GM18499 (cell line): ENCODE data around the gene SCGB3A2.

ENCODE experiments used
- ATAC-seq: cut with Tn5 transposase; IDR thresholded peaks from one replicate; pipeline ENCODE4 v1.9.1; 2021; ENCODE audit warnings: moderate number of reproducible peaks; ENCODE audit not compliant: insufficient read depth, unreplicated experiment

Gene SCGB3A2, protein sequence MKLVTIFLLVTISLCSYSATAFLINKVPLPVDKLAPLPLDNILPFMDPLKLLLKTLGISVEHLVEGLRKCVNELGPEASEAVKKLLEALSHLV

DNA sequence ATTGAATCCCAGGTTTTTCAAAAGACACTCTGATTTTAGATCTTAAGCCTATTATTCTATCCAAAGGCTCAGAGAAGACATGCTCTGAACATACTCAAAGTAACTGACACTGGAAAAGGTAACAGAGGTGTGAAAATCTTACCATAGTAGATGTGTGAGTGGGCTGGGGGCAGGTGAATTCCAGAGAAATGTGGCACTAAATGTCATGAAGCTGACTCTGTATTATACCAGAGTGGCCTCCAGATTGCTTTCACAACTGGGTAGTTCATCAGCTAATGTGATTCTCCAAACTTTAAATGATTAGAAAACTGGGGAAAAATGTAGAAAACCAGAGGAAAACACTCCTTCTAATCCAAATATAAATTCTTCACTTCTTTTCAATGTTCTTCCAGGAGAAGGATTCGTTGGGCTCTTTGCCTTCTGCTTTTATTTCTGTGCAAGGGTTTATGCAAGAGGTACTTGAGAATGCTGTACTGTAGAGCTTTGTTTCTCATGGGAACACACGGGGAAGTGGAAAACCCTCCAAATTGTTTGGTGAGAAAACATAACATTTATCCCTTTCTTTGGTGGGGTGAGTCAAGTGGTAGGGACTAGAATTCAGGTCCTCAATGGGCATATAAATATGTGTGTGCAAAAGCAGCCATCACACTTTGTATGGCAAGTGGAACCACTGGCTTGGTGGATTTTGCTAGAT, at the start of gene SCGB3A2:
Gene SCGB3A2, plus strand, starts transcription at position 646 of the 694 bp plus-strand sequence. CDS start 93 bp downstream, outside the sequence.
- no peak for ATAC-seq

DNA sequence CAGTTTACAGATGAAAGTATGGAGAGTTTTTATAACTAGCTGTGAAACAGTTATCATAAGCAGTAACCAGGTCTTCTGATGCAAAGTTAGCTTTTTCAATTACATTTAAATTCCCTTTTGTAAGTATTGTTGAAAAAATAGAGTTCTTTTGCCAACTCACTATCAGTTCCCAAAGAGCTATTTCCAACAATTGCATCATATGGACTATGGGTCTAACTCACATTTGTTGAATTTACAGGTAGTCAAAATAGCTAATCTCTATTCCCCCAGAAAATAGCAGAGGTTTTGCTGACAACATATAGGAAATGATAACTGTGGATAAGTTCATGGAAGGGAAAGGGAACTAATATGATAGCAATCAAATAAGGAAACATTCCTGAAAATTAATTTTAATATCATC, 48.5 kb upstream of the SCGB3A2 start:
- ATAC-seq, result no peak

- ATAC-seq, result no peak
These were observed 47.0 kb upstream of the SCGB3A2 start, which contains the start of gene SPINK1 for GRCh38 chr5:147831465-147831864. SPINK1 (minus strand) TSS chr5:147831671; CDS start chr5:147831577, 94 bp downstream.

DNA sequence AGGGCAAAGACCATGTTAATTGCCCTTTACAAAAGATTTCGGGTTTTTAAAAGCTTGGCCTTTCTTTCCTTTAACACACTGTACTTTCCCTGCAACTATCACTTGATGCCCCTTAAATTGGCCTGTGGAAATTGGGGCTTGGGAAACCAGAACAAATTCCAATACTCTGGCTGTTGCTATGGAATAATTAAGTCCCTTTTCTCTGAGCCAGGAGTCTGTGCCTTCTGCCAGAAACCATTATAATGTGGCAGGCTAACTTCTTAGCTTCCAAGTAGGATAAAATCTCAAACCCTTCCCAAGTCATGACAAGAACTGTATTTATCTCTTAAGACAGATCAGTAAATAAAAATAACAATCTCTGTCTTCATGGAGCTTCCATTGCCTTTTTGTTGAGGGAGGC, 46.0 kb upstream of the SCGB3A2 start:
- no peak for ATAC-seq

DNA sequence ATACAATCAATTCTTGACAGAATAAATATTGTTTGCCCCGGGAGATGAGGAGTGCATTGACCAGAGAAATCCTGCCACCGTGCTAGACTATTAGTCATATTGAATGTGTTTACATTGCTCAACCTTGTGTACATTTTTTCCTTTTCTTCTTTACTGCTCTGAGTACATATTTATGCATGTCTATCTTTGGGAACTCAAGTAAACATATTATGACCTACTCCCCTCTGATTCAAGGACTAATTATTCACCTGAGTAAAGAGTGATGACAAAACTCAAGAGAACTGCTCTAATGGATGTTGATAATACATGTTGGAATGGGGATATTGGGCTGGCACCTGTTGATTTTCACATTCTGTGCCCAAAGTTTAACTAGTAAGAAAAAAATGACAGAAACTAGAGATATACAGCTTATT, 43.1 kb upstream of the SCGB3A2 start:
- ATAC-seq, result no peak

DNA sequence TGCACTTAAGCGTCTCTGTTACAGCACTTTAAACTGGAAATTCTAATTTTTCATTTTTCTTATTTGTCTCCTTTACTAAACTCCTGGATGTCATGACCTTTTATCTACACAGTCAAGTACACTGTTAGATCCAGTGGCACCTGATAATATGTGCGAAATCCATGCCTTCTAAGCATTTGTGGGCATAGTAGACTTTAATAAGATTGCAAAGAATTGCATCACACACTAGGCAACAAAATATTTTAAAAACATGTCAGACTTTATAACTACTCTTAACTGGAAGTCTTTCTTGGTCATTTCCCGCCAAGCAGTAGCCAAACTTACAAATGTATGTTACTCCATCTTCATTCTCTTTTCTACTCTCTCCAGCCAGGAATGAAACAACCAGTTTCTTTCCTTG, 42.1 kb upstream of the SCGB3A2 start:
- no peak for ATAC-seq

- ATAC-seq, result no peak
These were observed 35.6 kb upstream of the SCGB3A2 start for GRCh38 chr5:147842869-147843268.

- no peak for ATAC-seq
These were observed 33.7 kb upstream of the SCGB3A2 start for GRCh38 chr5:147844846-147845245.

DNA sequence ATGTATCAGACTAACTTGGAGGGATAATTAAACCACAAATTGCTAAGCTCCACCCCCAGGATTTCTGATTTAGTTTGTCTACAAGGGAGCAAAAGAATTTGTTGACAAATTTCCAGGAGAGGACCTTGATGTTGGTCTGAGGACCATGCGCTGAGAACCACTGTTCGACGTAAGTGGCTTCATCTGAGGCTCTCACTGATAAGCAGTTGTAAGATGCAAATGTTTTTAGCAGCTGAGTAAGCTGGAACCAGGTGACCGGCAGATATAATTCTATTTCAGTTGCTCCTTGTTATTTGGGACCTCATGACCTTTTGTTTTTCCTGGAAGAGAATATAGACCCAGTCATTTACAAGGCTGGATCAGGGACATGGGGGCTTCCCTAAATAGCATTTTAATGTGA, 32.9 kb upstream of the SCGB3A2 start:
- ATAC-seq, result no peak

- no peak for ATAC-seq
These were observed 29.3 kb upstream of the SCGB3A2 start for GRCh38 chr5:147849226-147849625.

DNA sequence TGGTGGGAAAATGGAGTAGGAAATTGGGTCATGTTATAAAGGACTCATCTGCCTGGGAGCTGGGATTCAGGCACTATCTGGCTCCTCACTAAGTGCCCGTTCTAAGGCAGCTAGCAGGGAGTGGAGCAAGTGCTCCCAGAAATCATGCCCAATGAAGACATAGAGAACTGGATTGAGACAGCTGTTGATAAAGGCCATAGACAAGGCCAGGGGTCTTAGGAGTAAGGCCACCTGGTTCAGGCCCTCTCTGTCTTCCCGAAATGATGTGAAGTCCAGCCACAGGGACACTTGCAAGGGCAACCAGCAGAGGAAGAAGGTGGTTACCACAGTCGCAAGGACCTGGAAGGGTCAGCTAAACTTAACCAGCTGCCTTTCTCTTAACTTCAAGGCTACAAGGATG, 26.9 kb upstream of the SCGB3A2 start:
- no peak for ATAC-seq

- ATAC-seq, result no peak
These were observed 26.1 kb upstream of the SCGB3A2 start for GRCh38 chr5:147852365-147852764.

- ATAC-seq, result no peak
These were observed 25.0 kb upstream of the SCGB3A2 start for GRCh38 chr5:147853372-147853987.

- ATAC-seq, result no peak
These were observed 24.2 kb upstream of the SCGB3A2 start for GRCh38 chr5:147854331-147854730.

- ATAC-seq, result no peak
These were observed 23.4 kb upstream of the SCGB3A2 start for GRCh38 chr5:147854894-147855773.

DNA sequence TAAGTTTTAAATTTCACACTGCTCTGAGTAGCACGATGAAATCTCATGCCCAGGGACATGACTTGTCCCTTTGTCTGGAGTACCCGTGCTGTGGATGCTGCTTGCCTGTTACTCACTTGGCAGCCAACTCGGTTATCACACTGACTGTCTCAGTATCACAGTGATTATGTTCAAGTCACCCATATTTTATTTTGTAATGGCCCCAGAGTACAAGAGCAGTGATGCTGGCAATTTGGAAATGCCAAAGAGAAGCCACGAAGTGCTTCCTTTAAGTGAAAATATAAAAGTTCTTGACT, 22.8 kb upstream of the SCGB3A2 start:
- ATAC-seq, result no peak

GRCh38 chr5:147856801-147857200, 21.7 kb upstream of the SCGB3A2 start:
- ATAC-seq, result no peak

DNA sequence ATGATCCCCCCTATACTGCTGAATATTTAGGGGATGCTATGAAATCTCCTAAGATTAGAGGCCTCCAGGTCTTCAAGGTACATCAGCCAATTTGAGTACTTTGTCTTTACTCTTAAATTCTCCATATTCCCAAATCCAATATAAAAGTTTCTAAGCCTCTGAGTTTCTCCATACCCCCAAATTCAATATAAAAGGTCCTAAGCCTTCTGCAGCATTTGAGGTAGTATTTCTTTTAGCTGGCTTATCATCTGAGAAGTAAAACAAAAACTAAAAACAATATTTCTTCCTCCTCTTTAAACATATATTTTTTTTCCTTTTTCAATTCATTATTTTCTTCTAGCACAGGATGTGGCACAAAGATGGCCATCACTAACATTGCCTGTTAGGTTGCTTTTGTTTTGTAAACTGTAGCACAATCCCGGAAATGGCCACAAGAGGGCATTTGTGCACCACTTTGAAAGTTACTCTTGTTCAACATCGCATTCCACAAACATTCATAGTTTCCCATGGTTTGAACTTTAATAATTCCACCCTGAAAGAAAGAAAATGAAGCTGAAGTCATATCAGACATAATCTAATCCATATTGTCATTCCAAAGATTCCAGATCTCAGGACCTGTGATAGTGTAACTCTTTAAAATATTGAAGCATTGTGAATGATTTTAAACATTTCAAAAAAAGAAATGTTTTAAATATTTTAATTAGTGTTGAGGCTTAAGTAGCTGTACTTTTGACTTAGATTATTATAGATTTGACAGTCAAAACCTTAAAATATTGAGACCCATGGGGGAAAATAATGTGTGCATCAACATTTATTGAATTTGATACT, 21.0 kb upstream of the SCGB3A2 start:
- ATAC-seq, result peak; percentile 69

GRCh38 chr5:147858565-147858964, 19.9 kb upstream of the SCGB3A2 start:
- no peak for ATAC-seq

- ATAC-seq, result no peak
These were observed 18.4 kb upstream of the SCGB3A2 start for GRCh38 chr5:147859962-147860640.
